ENCODE results near the gene VKORC1.
"Not testable (repeated sequence)": the region's sequence is repeated elsewhere in the genome, so short reads cannot be mapped to it uniquely, and the experiment has no call there.

The VKORC1 gene

DNA sequence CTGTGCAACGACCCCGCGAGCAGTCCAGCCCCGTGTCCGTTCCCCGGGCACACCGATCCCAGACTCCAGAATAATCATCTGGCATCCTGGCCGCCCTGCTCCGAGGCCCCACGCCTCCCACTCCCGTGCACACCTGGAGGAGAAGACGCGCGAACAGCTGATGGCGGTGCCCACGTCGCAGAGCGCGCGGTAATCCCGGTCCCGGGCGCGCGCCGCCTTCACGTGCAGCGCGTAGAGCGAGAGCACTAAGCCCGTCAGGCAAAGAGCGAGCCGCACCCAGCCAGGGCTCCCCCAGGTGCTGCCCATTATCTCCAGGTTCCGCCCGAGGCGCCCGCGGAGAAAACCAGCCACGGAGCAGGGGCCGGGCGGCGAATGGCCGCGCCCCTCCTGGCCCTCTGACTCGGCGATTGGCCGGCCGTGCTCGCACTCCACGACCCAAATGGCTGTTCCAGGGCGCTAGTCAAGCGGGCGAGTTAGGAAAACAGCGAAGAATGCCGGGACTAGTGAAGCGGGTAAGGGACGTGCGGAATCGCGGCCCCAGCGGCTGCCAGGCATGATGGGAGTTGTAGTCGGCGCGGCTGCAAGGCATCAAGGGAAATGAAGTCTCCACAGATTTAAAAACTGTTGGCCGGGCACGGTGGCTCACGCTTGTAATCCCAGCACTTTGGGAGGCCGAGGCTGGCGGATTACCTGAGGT, at the start of gene VKORC1:
TSS of gene VKORC1 (minus strand) at position 374 of the 697 bp plus-strand sequence. CDS start at position 306, 68 bp downstream.
- DNase-seq = peak; percentile 98

- no peak for DNase-seq
Measured at GRCh38 chr16:31143694-31144148, 49.1 kb upstream of the VKORC1 start.

GRCh38 chr16:31143011-31143693, 48.6 kb upstream of the VKORC1 start:
- no peak for DNase-seq

DNA sequence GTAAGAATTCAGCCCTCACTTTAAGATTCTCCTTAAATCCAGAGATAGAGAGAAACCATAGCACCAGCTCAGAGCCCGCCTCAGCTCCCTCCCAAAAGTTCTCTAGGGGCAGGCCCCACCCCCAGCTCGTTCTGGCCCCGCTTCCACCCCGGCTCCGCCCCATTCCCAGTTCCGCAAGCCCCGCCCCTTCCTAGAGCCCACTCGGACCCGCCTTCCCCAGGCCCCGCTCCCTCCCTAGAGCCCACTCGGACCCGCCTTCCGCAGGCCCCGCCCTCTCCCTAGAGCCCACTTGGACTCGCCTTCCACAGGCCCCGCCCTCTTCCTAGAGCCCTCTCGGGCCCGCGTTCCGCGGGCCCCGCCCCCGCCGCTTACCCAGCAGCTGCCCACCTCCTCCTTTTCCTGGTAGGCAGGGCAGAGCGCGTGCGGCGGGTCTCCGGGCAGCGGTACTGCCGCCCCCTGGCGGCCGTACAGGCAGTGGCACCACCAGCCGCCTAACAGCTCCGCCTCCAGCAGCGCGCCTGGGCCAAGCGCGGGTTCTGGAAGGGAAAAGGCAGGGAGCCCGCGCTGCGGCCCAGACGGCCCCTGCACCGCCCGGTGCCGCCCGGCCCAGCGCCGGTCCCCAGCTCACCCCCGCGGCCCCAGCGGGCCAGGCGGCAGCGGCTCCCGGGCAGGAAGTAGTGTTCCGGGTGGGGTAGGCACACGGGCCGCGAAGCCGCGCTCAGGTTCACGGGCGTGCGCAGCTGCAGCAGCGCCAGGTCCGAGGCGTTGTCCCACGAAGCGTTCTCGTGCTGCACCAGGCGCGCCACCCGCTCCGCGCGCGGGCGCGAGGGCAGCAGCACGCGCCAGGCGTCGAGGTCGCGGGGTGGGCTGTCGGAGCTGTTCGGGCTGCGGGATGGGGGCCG, 47.8 kb upstream of the VKORC1 start:
- DNase-seq = peak; percentile 97

DNA sequence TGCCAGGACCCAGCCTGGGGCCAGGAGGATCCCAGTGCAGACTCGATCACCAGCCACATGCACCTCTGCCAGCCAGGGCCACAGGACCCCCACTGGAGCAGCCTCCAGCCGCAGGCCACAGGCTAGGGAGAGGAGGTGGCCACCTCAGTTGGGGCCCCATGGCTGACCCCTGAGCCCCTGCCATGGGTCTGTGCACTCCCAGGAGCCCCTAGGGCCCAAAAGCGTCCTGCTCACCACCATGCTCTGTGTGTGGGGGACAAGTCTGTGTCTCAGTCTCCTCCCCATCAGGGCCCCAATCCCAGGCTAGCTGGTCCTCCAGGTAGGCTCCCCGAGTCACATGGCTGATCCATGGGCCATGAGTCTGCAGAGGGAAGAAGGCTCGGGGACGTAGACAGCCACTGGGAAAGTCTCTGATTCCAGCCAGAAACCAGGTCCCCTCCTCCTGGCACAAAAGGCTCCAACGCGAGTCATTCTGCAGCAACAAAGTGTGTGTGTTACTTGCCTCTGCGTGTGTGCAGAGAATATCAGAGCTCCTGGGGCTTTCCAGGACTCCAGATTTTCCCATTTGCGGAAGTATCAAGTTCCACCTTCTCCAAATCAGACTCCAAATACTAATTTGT, 47.0 kb upstream of the VKORC1 start:
- no peak for DNase-seq

DNA sequence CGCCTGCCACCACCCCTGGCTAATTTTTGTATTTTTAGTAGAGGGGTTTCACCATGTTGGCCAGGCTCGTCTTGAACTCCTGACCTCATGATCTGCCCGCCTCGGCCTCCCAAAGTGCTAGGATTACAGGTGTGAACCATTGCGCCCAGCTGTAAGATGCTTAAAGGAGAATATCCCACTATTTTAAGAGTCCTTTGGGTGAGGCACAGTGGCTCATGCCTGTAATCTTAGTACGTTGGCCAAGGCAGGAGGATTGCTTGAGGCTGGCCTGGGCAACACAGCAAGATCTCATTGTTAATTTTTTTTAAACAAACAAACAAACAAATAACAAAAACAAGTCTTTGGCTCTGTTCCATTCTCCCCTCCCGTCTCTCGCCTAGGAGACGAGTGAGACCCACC, 46.5 kb upstream of the VKORC1 start:
- not testable (repeated sequence) for DNase-seq

DNA sequence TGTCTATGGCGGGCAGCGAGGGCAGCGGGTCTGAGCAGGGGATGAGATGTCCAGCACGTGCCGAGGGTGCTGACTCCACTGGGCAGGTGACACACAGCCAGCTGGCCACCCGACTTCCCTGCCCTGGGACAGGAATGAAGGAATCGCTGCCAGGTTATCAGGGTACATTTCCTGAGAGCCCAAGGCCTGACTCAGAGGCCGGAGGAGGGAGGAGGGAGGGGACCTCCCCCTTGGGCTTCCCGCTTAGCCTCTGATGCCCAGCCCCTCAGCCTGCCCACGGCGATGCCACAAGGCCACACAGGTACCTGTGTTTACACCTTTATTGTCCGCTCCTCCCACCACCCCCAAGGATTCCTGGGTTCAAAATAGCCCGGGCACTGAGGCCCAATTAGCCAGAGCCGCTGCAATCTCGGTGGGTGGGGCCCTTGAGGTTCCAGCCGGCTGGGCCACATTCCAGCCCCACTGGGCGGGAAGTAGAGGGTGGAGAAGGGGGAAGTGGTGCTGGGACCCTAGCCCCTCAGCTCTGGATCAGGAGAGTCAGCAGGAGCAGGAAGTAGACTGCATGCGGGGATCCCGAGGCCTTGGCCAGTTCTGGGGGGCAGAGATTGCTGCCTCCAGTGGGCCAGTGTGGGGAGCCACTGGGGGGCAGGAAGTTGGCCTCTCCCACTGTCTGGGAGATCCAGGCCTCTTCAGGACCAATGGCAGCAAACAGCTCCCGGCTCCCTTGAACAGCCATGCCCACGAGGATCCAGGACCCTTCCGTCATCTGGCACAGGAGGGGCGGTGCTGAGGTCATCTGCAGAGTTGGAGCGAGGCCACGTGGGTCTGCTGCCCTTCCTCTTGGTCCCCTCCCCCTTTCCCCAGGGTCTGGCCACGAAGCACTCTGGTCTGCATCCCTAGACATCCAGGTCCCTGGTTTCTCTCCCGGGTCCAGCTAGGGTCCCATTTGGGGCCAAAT, 44.3 kb upstream of the VKORC1 start:
- no peak for DNase-seq

DNA sequence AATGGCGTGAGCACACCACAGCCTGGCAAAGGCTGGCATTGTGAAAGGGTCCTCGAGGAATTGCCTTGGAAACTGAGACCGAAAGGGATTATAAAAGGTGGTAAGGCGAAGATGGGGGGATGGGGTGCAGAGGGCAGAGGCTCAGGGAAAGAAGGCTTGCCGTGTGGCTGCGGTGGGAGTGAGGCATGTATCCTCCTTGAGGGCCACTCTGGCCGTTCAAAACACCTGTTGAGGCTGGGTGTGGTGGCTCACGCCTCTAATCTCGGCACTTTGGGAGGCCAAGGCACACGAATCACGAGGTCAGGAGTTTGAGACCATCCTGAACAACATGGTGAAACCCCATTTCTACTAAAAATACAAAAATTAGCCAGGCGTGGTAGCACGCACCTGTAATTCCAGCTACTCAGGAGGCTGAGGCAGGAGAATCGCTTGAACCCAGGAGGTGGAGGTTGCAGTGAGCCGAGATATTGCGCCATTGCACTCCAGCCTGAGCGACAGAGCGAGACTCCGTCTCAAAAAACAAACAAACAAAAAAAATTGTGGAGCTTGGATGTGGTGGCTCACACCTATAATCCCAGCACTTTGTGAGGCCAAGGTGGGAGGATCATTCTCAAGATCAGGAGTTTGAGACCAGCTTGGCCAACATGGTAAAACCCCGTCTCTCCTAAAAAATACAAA, 42.4 kb upstream of the VKORC1 start:
- not testable (repeated sequence) for DNase-seq

DNA sequence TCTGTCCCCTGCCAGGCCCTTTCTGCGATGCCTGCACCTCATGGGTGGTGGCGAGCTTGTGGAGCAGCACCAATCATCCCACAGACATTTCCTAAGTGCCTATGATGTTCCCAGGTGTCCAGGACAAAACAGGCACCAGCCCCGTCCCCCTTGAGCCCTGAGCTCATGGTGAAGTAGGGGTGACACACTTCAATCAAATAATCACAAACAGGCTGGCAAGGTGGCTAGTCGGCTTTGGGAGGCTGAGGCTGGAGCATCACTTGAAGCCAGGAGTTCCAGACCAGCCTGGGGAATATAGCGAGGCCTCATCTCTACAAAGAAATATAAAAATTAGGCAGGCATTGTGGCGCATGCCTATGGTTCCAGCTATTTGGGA, 41.7 kb upstream of the VKORC1 start:
- DNase-seq = no peak

- DNase-seq = no peak
Measured at GRCh38 chr16:31135535-31136286, 41.1 kb upstream of the VKORC1 start, which contains the start of gene PRSS8. Gene PRSS8 (minus strand): TSS chr16:31135727. CDS start chr16:31135498, 229 bp downstream.

DNA sequence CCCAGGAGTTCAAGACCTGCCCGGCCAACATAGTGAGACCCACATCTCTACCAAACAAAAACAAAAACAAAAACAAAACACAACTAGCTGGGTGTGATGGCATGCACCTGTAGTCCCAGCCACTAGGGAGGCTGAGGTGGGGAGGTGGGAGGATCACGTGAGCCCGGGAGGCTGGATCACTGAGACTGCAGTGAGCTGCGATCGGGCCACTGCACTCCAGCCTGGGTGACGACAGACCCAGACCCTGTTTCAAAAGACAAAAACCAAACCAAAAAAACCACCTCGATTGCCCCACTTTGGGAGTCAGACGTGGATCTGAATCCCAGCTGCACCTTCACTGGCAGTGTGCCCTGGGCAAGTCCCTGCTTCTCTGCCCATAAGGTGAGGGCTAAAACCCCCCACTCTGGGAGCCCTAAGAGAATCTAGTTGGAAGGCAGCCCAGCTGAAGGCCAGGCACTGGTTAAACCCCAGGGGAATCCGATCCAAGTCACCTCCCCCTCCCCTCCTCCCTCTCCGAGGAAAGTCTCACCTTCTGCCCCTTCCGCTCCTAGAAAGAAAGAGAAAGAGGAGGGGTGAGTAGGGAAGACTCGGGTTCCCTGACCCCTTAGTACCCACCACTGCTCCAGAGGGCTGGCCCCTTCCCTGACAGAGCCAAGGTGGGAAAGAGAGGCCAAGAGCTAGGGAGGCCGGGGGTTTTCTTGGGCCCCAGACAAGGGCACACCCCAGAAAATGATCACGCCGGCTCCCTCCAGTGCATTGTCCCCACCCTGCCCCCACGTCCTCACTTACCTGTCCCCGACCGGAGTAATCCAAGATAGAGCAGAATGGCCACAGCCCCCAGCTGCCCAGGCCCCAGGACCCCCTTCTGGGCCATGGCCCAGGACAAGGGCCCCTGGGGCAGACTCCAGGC, 40.3 kb upstream of the VKORC1 start:
- DNase-seq = no peak

DNA sequence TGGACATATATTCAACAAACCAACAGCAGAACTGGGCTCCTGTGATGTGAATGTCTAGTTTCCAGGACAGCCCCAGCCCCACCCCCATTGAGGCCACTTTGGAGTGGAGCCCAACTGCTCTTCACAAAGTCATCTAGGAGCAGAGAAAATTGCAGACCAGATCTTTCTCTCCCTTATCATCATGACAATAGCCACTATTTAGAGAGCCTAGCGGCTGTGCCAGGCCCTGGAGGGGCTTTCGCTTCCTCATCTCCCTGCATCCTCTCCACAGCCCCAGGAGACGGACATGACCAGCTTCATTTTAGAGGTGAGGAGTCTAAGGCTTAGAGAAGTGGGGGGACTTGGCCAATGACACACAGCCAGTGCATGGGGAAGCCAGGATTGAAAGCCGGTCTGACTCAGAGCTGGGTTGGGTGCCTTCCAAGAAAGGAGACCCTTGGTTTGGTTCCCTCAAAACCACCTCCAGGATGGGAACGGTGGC, 39.5 kb upstream of the VKORC1 start:
- no peak for DNase-seq

GRCh38 chr16:31133046-31133501, 38.5 kb upstream of the VKORC1 start:
- no peak for DNase-seq

DNA sequence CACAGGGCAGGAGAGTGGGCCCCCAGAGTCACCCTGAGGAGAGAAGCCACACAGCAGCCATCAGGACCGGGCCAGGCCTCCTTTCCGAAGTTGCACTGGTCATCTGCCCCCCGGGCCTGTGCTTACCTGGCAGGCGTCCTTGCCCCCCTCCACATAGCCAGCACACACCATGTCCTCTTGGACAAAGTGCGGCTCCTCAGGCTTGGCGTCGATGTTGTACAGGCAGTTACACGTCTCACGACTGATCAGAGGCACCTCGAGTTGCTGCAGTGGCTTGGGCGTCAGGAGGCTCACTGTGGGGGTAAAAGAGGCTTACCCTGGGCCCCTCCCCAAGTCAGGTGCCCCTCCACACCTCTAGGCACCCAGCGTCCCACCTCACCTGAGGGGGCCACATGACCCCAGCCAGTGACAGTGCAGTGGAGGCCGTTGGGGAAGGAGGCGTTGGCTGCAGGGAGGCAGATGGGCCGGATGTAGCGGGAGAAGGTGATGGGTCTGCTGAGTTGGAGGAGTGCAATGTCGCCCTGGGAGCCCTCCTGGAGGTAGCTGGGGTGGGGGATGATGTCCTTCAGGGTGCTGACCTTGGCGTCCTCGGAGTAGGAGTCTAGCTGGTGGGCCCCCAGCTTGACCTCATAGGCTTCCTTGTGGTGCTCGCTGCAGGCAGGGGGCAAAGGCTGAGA, 37.8 kb upstream of the VKORC1 start:
- DNase-seq = no peak

GRCh38 chr16:31131841-31132271, 37.3 kb upstream of the VKORC1 start:
- no peak for DNase-seq

GRCh38 chr16:31131416-31131815, 36.8 kb upstream of the VKORC1 start:
- no peak for DNase-seq

- DNase-seq = peak; percentile 89
Measured at GRCh38 chr16:31130899-31131298, 36.3 kb upstream of the VKORC1 start.

DNA sequence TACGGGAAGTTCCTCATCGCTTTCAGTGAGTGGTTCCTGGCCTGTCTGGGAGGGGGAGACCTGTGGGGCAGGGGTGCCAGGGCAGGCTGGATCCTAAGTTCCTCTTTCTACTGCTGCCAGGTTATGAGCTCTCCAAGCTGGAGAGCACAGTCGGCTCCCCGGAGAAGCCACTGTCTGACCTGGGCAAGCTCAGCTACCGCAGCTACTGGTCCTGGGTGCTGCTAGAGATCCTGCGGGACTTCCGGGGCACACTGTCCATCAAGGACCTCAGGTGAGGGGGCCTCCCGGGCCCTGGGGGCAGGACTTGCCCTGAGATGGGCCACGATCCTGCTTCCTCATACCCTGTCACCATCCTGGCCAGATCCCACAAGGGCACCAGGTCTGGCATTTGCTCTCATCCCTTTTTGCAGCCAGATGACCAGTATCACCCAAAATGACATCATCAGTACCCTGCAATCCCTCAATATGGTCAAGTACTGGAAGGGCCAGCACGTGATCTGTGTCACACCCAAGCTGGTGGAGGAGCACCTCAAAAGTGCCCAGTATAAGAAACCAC, 35.8 kb upstream of the VKORC1 start:
- no peak for DNase-seq
